Endothelial cell of umbilical vein (primary cell): ENCODE measurements around the gene SESN2. TPM values are rescaled to one million over a fixed set of nuclear protein-coding genes. Genes with fewer than 3 reads are reported as not detected.

Experiments used
- BruUV-seq: library from RNA; stranded (reverse); fragments of 400-500 nt; replicated peaks from 2 replicates; lab custom pipeline; 2021; lab: Mats Ljungman, UMichigan
- CTCF ChIA-PET: fragments of 300-600, 350-600 bp; sonication (Branson Sonifier 250); formaldehyde crosslinking; loops from one replicate; lab custom pipeline; 2021; ENCODE audit warnings: antibody characterized with exemption, inconsistent platforms; lab: Charles Lee
- POLR2A ChIA-PET: fragments of 300-600, 350-600 bp; sonication (Branson Sonifier 250); formaldehyde crosslinking; loops from one replicate; lab custom pipeline; 2021; ENCODE audit warnings: antibody characterized with exemption, inconsistent platforms; lab: Charles Lee
- DNase-seq: peaks from one replicate; pipeline ENCODE4 v3.0.0-alpha.2; 2011; ENCODE audit warnings: low read depth, low spot score
- FAIRE-seq: peaks from 2 replicates; lab custom pipeline; 2011; peaks lifted over from hg19 to GRCh38; lab: Jason Lieb, UNC
- H2AFZ ChIP-seq: 2 replicates; pipeline ENCODE4 v1.6.0; 2012; ENCODE audit warnings: low read depth, low read length, control low read depth, inconsistent platforms
- H3K27ac ChIP-seq: 2 replicates; pipeline ENCODE4 v1.5.1; 2011; ENCODE audit warnings: low read depth, mild to moderate bottlenecking, control low read depth, low read length, moderate library complexity; ENCODE audit not compliant: insufficient read depth
- H3K27me3 ChIP-seq, 2 experiments: 2 replicates each; pipeline versions ENCODE4 v1.6.0 to v1.6.1; 2011; ENCODE audit warnings: low read length in 2 of 2, mixed read lengths in 1 of 2; ENCODE audit not compliant: control insufficient read depth in 2 of 2, insufficient read depth in 2 of 2
- H3K36me3 ChIP-seq, 2 experiments: 2 replicates in 1 of 2; 3 replicates in 1 of 2; pipeline ENCODE4 v1.5.1; 2011; ENCODE audit warnings: low read length in 2 of 2, mild to moderate bottlenecking in 1 of 2, moderate library complexity in 1 of 2; ENCODE audit not compliant: control insufficient read depth in 2 of 2, insufficient read depth in 2 of 2; ENCODE audit errors: extremely low read depth in 1 of 2
- H3K4me1 ChIP-seq: 3 replicates; pipeline ENCODE4 v1.5.1; 2011; ENCODE audit warnings: mild to moderate bottlenecking, low read length; ENCODE audit not compliant: control insufficient read depth, insufficient read depth; ENCODE audit errors: extremely low read depth
- H3K4me2 ChIP-seq: 2 replicates; pipeline ENCODE4 v1.6.1; 2011; ENCODE audit warnings: low read length, control low read depth, mixed read lengths; ENCODE audit not compliant: insufficient read depth
- H3K4me3 ChIP-seq, 3 experiments: fragments of 200-600 bp in 1 of 3; sonication (generic), shearing (Covaris generic) in 1 of 3; replicated peaks in 1 of 3; 2 replicates each; pipeline ENCODE4 v1.5.1; 2011 to 2016; ENCODE audit warnings: control low read depth in 3 of 3, low read length in 3 of 3, mild to moderate bottlenecking in 2 of 3, inconsistent platforms in 1 of 3, low read depth in 1 of 3, moderate library complexity in 1 of 3; ENCODE audit not compliant: insufficient read depth in 1 of 3
- H3K79me2 ChIP-seq: 2 replicates; pipeline ENCODE4 v1.6.0; 2012; ENCODE audit warnings: low read length, inconsistent platforms; ENCODE audit not compliant: control insufficient read depth, insufficient read depth
- H3K9ac ChIP-seq: replicated peaks from 2 replicates; pipeline ENCODE3; 2011; ENCODE audit warnings: low read length, control low read depth; ENCODE audit not compliant: insufficient read depth; ENCODE audit errors: extremely low read depth
- H3K9me1 ChIP-seq: replicated peaks from 3 replicates; pipeline ENCODE4 v1.6.0; 2011; ENCODE audit warnings: mild to moderate bottlenecking, low read length; ENCODE audit not compliant: control insufficient read depth, insufficient read depth; ENCODE audit errors: extremely low read depth
- H3K9me3 ChIP-seq: replicated peaks from 2 replicates; pipeline ENCODE4 v1.5.1; 2012; ENCODE audit warnings: low read length, inconsistent platforms; ENCODE audit not compliant: control insufficient read depth, insufficient read depth
- H4K20me1 ChIP-seq: replicated peaks from 2 replicates; pipeline ENCODE3; 2011; ENCODE audit warnings: mild to moderate bottlenecking, low read length; ENCODE audit not compliant: control insufficient read depth, insufficient read depth; ENCODE audit errors: extremely low read depth
- EZH2 ChIP-seq: IDR thresholded peaks from 2 replicates; pipeline ENCODE4 v1.6.1; 2012; ENCODE audit warnings: borderline replicate concordance, low read depth, mild to moderate bottlenecking, moderate library complexity, low read length, inconsistent platforms; ENCODE audit not compliant: severe bottlenecking
- FOS ChIP-seq: IDR thresholded peaks from 2 replicates; pipeline ENCODE4 v1.6.1; 2011; ENCODE audit warnings: mild to moderate bottlenecking, low read length, moderate library complexity, borderline replicate concordance; ENCODE audit not compliant: insufficient read depth
- GATA2 ChIP-seq: IDR thresholded peaks from 2 replicates; pipeline ENCODE4 v1.7.0; 2011; ENCODE audit warnings: low read depth, mild to moderate bottlenecking, moderate library complexity, mixed read lengths, low read length; ENCODE audit not compliant: insufficient read length, insufficient read depth
- JUN ChIP-seq: IDR thresholded peaks from 2 replicates; pipeline ENCODE4 v1.6.1; 2011; ENCODE audit warnings: borderline replicate concordance, low read depth; ENCODE audit not compliant: insufficient read length, insufficient read depth
- MYC ChIP-seq: IDR thresholded peaks from one replicate; pipeline ENCODE4 v1.6.1; 2011; ENCODE audit warnings: mild to moderate bottlenecking, low read depth, low read length
- POLR2A ChIP-seq: IDR thresholded peaks from 2 replicates; pipeline ENCODE4 v1.6.1; 2012; ENCODE audit warnings: low read depth, mild to moderate bottlenecking, control low read depth, low read length
- POLR2AphosphoS5 ChIP-seq: IDR thresholded peaks from 2 replicates; pipeline ENCODE4 v1.6.1; 2012; ENCODE audit warnings: low read depth, mild to moderate bottlenecking, control low read depth, low read length, moderate library complexity; ENCODE audit not compliant: insufficient read depth
- dilution Hi-C: fragments of 300-500 bp; cut with MboI; formaldehyde crosslinking; loops from one replicate; pipeline ENCODE4 v1.15.0; 2019; ENCODE audit warnings: low sequenced_read_pairs; ENCODE audit not compliant: extremely low pct_ligation_motif_present
- intact Hi-C: fragments of 100-400 bp; cut with micrococcal nuclease; formaldehyde crosslinking; loops from one replicate; pipeline ENCODE4 v1.10.0; 2022
- polyA plus RNA-seq, 4 experiments: library from polyadenylated mRNA; depleted of rRNA in 3 of 4; stranded (reverse) in 3 of 4; unstranded in 1 of 4; fragments of >200 nt; gene quantifications; 2 replicates each; pipeline versions ENCODE4 v1.2.1 to v1.2.3, GENCODE V29; 2011 to 2012; ENCODE audit warnings: missing spikeins in 1 of 4
- total RNA-seq: library from RNA; stranded (reverse); gene quantifications from 2 replicates; pipeline ENCODE4 v1.2.3, GENCODE V29; 2021
- TF ChIP-seq, protein P1 (sequence below), 2 donors: IDR thresholded peaks; 1 replicate in 1 of 2; 2 replicates in 1 of 2; pipeline ENCODE4 v1.5.1; 2011; ENCODE audit warnings: low read length in 2 of 2, mild to moderate bottlenecking in 2 of 2, moderate library complexity in 2 of 2, control low read depth in 1 of 2, inconsistent platforms in 1 of 2, low read depth in 1 of 2; ENCODE audit not compliant: insufficient read depth in 1 of 2; ENCODE audit errors: extremely low read depth in 1 of 2
- TF ChIP-seq, protein P2 (sequence below): IDR thresholded peaks from 2 replicates; pipeline ENCODE4 v1.6.1; 2011; ENCODE audit not compliant: insufficient read depth, insufficient read length

Gene SESN2
- total and polyA plus RNA-seq, 2 donors (not counting 3 experiments of a cell fraction or from before 2014, with no cell fraction given), result 11.6 to 13.2 TPM

GRCh38 chr1:28232558-28233263 is 26.6 kb upstream of the SESN2 start, which contains the start of gene DNAJC8:
TSS of gene DNAJC8 (minus strand) at chr1:28233029. CDS start at chr1:28232998, 31 bp downstream.
- Histone ChIP-seq H3K79me2 (peaks cover 49% of the 10 kb centered on the region), H3K9me3 (no peaks in the 10 kb centered on the region), H3K27ac (peak within 1 kb of the TSS; percentile 88), H3K9me1 (no peaks in the 10 kb centered on the region), H3K4me2 (peak within 1 kb of the TSS; percentile 98), H2AFZ (peak within 1 kb of the TSS; percentile 97), H3K9ac (peak within 1 kb of the TSS; percentile 97), H4K20me1 (no peaks in the 10 kb centered on the region), H3K27me3 (no peaks in the 10 kb centered on the region), H3K36me3 (peaks cover 0 to 5% of the 10 kb centered on the region in 2 experiments), H3K4me3 (peak within 1 kb of the TSS; percentile 94 to 97 (median 96)), H3K4me1 (peaks cover 17% of the 10 kb centered on the region)
- TSS peak; percentile 48 for BruUV-seq
- ChIA-PET POLR2A (no interaction called here), CTCF (no interaction called here)
- TF ChIP-seq EZH2 (no peak), POLR2A (peak; percentile 79), GATA2 (no peak), POLR2AphosphoS5 (peak; percentile 86), FOS (no peak), MYC (peak; percentile 41), JUN (no peak)
- TF ChIP-seq, protein P1, sequence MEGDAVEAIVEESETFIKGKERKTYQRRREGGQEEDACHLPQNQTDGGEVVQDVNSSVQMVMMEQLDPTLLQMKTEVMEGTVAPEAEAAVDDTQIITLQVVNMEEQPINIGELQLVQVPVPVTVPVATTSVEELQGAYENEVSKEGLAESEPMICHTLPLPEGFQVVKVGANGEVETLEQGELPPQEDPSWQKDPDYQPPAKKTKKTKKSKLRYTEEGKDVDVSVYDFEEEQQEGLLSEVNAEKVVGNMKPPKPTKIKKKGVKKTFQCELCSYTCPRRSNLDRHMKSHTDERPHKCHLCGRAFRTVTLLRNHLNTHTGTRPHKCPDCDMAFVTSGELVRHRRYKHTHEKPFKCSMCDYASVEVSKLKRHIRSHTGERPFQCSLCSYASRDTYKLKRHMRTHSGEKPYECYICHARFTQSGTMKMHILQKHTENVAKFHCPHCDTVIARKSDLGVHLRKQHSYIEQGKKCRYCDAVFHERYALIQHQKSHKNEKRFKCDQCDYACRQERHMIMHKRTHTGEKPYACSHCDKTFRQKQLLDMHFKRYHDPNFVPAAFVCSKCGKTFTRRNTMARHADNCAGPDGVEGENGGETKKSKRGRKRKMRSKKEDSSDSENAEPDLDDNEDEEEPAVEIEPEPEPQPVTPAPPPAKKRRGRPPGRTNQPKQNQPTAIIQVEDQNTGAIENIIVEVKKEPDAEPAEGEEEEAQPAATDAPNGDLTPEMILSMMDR (IDR thresholded peaks at IDR 0.05; ENCODE audit: extremely low read depth in 1 of 2, insufficient read depth in 1 of 2, low read depth in 1 of 2, low read length in 2 of 2), result no peak
- TF ChIP-seq, protein P2, sequence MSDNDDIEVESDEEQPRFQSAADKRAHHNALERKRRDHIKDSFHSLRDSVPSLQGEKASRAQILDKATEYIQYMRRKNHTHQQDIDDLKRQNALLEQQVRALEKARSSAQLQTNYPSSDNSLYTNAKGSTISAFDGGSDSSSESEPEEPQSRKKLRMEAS, result peak; percentile 99
- dilution Hi-C loops, result no loop called here
- FAIRE-seq, result peak; percentile 95
- DNase-seq, result peak; percentile 91
- intact Hi-C loops, result loop anchor here (2.0 kb wide), 1 partner anchor 26 kb away; the partner anchor contains the start of gene SESN2
